Mesothelial cell of epicardium (in vitro differentiated cells): ENCODE data around the gene NKAIN2. TPM values are rescaled to one million over a fixed set of nuclear protein-coding genes. Genes with fewer than 3 reads are reported as not detected.
"Not testable (repeated sequence)": the region's sequence is repeated elsewhere in the genome, so short reads cannot be mapped to it uniquely, and the experiment has no call there.

Source experiments
- DNase-seq, 2 experiments: peaks; one replicate each; pipeline ENCODE4 v3.0.0; 2021; ENCODE audit warnings: low spot score in 2 of 2; ENCODE audit not compliant: unreplicated experiment in 2 of 2
- H3K27ac Mint-ChIP-seq: 2 replicates; pipeline ENCODE4 v1.8.0; 2021; ENCODE audit warnings: mixed read lengths
- H3K27me3 Mint-ChIP-seq: 2 replicates; pipeline ENCODE4 v1.8.0; 2021; ENCODE audit warnings: low read depth, mixed read lengths
- H3K36me3 Mint-ChIP-seq: 2 replicates; pipeline ENCODE4 v1.8.0; 2021; ENCODE audit warnings: mixed read lengths
- H3K4me1 Mint-ChIP-seq: 2 replicates; pipeline ENCODE4 v1.8.0; 2021; ENCODE audit warnings: mixed read lengths
- H3K4me3 Mint-ChIP-seq: 2 replicates; pipeline ENCODE4 v1.8.0; 2021; ENCODE audit warnings: mild to moderate bottlenecking, moderate library complexity, mixed read lengths
- H3K9me3 Mint-ChIP-seq: 2 replicates; pipeline ENCODE4 v1.8.0; 2021; ENCODE audit warnings: mixed read lengths
- CTCF ChIP-seq: fragments of 200-600 bp; sonication (generic); IDR thresholded peaks from one replicate; pipeline ENCODE4 v1.5.0; 2021; ENCODE audit warnings: antibody characterized with exemption; ENCODE audit not compliant: unreplicated experiment
- total RNA-seq: library from RNA; stranded (reverse); gene quantifications from 3 replicates; pipeline ENCODE4 v1.2.1, GENCODE V29; 2021

Gene NKAIN2
- total RNA-seq, 1 donor from 2014 or later: 1.6 TPM

GRCh38 chr6:124684621-124685020 lies 881.0 kb downstream of the NKAIN2 start:
- TF ChIP-seq CTCF: no peak
- no peak overlapping the region for H3K4me3 Mint-ChIP-seq
- peaks cover 10% of the 10 kb centered on the region for H3K9me3 Mint-ChIP-seq
- no peak overlapping the region for H3K27ac Mint-ChIP-seq
- peaks cover 4% of the 10 kb centered on the region for H3K27me3 Mint-ChIP-seq
- no peaks in the 10 kb centered on the region for H3K36me3 Mint-ChIP-seq
- no peak for DNase-seq
- no peaks in the 10 kb centered on the region for H3K4me1 Mint-ChIP-seq

- Mint-ChIP-seq H3K36me3 (no peaks in the 10 kb centered on the region), H3K27me3 (peaks cover 4% of the 10 kb centered on the region), H3K27ac (no peak overlapping the region), H3K4me3 (no peak overlapping the region), H3K4me1 (no peaks in the 10 kb centered on the region), H3K9me3 (peaks cover 7% of the 10 kb centered on the region)
- no peak for TF ChIP-seq CTCF
- DNase-seq: no peak
Observed at GRCh38 chr6:124688369-124688768, 884.7 kb downstream of the NKAIN2 start.

- peaks cover under 1% of the 10 kb centered on the region for H3K27me3 Mint-ChIP-seq
- H3K4me3 Mint-ChIP-seq: no peak overlapping the region
- H3K4me1 Mint-ChIP-seq: no peaks in the 10 kb centered on the region
- no peaks in the 10 kb centered on the region for H3K36me3 Mint-ChIP-seq
- no peak for DNase-seq
- H3K27ac Mint-ChIP-seq: no peak overlapping the region
- no peaks in the 10 kb centered on the region for H3K9me3 Mint-ChIP-seq
- TF ChIP-seq CTCF: no peak
Observed at GRCh38 chr6:124694139-124694705, 890.6 kb downstream of the NKAIN2 start.

GRCh38 chr6:124699038-124699437 lies 895.4 kb downstream of the NKAIN2 start:
- no peaks in the 10 kb centered on the region for H3K36me3 Mint-ChIP-seq
- H3K27ac Mint-ChIP-seq: no peak overlapping the region
- no peak overlapping the region for H3K4me3 Mint-ChIP-seq
- DNase-seq: no peak
- peaks cover 4% of the 10 kb centered on the region for H3K9me3 Mint-ChIP-seq
- TF ChIP-seq CTCF: no peak
- H3K27me3 Mint-ChIP-seq: no peaks in the 10 kb centered on the region
- no peaks in the 10 kb centered on the region for H3K4me1 Mint-ChIP-seq

GRCh38 chr6:124703541-124703940 lies 899.9 kb downstream of the NKAIN2 start:
- H3K4me1 Mint-ChIP-seq: no peaks in the 10 kb centered on the region

GRCh38 chr6:124712532-124712931 lies 908.9 kb downstream of the NKAIN2 start:
- H3K36me3 Mint-ChIP-seq, DNase-seq, H3K4me1 Mint-ChIP-seq, H3K27ac Mint-ChIP-seq, H3K4me3 Mint-ChIP-seq, H3K9me3 Mint-ChIP-seq: not testable (repeated sequence)
- H3K27me3 Mint-ChIP-seq: peaks cover 14% of the 10 kb centered on the region

More at GRCh38 chr6:124703541-124703940, 899.9 kb downstream of the NKAIN2 start:
- Mint-ChIP-seq H3K4me3 (no peak overlapping the region), H3K9me3 (peaks cover 4% of the 10 kb centered on the region), H3K36me3 (no peaks in the 10 kb centered on the region), H3K27ac (no peak overlapping the region), H3K27me3 (no peaks in the 10 kb centered on the region)
- TF ChIP-seq CTCF: no peak
- DNase-seq: no peak
